Stimulated activated naive B cell treated with anti-CD40 and anti-IgM and Interleukin-4, amounts not matched to agents 10 μg/mL and 1 μg/mL and 100 μg/mL, for 72 hours (primary cell): ENCODE results near the gene SEMA3E.

ENCODE experiments used
- ATAC-seq, 2 donors: fragments of 150-1000 bp; cut with Tn5 transposase; replicated peaks; 2 replicates each; pipeline ENCODE4 v1.10.0; 2021; ENCODE audit warnings: moderate library complexity in 1 of 2
- DNase-seq: peaks from one replicate; pipeline ENCODE4 v3.0.0; 2021
- H3K27ac Mint-ChIP-seq: one replicate; pipeline ENCODE4 v1.8.0; 2022; ENCODE audit warnings: mild to moderate bottlenecking, mixed read lengths
- H3K27me3 Mint-ChIP-seq, 2 donors: one replicate each; pipeline ENCODE4 v1.8.0; 2022; ENCODE audit warnings: mixed read lengths in 2 of 2
- H3K36me3 Mint-ChIP-seq, 2 donors: one replicate each; pipeline ENCODE4 v1.8.0; 2022; ENCODE audit warnings: mixed read lengths in 2 of 2, mild to moderate bottlenecking in 1 of 2
- H3K4me1 Mint-ChIP-seq, 2 donors: one replicate each; pipeline ENCODE4 v1.8.0; 2022; ENCODE audit warnings: mixed read lengths in 2 of 2, mild to moderate bottlenecking in 1 of 2
- H3K4me3 Mint-ChIP-seq, 2 donors: one replicate each; pipeline ENCODE4 v1.8.0; 2022; ENCODE audit warnings: mild to moderate bottlenecking in 2 of 2, mixed read lengths in 2 of 2, moderate library complexity in 1 of 2
- H3K9me3 Mint-ChIP-seq, 2 donors: one replicate each; pipeline ENCODE4 v1.8.0; 2022; ENCODE audit warnings: mixed read lengths in 2 of 2, mild to moderate bottlenecking in 1 of 2

The SEMA3E gene

DNA sequence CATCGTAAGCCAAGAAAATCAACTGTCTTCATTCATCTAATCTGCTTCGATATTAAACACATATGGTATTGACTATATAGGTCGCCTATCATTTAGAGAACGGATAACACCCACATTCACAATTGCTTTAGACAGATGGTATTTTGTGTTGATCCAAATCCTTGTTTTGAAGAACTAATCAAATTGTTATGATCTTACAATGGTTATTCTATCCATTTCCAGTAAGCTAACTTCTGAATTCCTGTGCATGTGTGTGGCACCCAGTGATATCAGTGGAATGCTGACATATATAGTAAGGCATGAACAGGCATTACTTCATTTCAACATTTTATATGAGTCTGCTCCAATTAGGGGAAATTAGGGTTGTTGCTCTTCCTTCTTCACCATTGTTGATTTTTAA lies 98.8 kb downstream of the SEMA3E start:
- H3K9me3 Mint-ChIP-seq = peaks cover 7 to 10% of the 10 kb centered on the region in 2 donors
- H3K36me3 Mint-ChIP-seq = no peaks in the 10 kb centered on the region
- H3K4me1 Mint-ChIP-seq = no peaks in the 10 kb centered on the region
- ATAC-seq (no peak), DNase-seq (no peak)
- no peak overlapping the region for H3K4me3 Mint-ChIP-seq
- no peaks in the 10 kb centered on the region for H3K27me3 Mint-ChIP-seq
- H3K27ac Mint-ChIP-seq = no peak overlapping the region

DNA sequence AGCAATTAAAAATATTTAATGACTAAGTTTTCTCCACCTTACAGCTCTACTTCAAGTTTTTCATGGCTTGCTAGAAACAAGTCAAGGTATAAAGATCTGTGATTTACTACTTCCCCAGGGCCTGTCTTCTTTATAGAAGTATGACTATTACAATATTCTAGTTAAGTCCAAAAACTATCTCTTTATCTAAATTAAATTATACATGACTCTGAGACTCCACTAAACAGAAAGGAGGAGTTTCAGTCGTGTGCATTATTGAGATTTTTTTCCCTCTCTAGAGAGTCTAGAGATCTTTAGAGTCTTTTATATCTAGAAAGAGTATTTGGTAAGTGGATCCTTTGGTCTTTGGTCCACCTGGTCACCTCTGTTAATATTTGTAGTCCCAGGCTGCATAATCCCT lies 100.7 kb downstream of the SEMA3E start:
- Mint-ChIP-seq H3K9me3 (peaks cover 7 to 9% of the 10 kb centered on the region in 2 donors), H3K36me3 (no peaks in the 10 kb centered on the region), H3K27me3 (no peaks in the 10 kb centered on the region), H3K4me3 (no peak overlapping the region), H3K4me1 (no peaks in the 10 kb centered on the region), H3K27ac (no peak overlapping the region)
- DNase-seq = no peak
- ATAC-seq = no peak

DNA sequence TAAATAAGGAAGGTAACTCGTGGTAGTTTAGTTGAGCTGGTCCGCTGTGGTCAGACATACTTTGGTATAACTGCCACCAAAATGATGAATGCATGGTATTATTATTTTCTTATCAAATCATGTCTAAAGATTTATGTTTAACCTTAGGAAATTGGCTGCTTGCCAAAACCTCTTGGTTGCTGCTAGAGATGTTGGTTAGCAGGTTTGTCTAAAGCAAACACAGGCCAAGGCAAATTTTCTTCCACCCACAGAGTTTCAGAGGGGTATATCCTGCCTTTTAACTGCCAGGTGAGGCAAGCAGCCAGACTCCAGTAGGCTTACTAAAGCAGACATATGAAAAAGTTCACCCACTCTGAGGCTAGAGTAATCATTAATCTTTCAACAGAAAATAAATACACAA lies 101.4 kb downstream of the SEMA3E start:
- Mint-ChIP-seq H3K9me3 (peaks cover 2 to 5% of the 10 kb centered on the region in 2 donors), H3K36me3 (no peaks in the 10 kb centered on the region), H3K27ac (no peak overlapping the region), H3K4me1 (no peaks in the 10 kb centered on the region), H3K27me3 (no peaks in the 10 kb centered on the region), H3K4me3 (no peak overlapping the region)
- peak in 1 of 2 donors; percentile 7 for ATAC-seq
- no peak for DNase-seq

DNA sequence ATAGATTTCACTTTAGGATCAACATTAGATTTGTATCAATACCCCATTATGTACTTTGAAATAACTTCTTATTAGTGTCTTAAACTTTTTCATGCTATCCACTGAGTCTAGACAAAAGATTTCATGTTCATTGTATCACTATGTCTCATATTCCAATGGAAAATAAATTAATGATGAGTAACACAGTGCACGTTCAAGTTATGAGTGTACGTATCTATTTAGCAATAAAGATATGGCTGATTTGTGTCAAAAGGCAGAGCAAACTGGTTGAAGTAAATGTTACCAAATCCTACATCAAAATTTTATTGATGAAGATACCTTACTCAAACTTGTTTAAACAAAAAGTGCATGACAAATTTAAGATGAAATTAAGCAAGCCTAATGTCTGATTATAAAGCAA lies 102.4 kb downstream of the SEMA3E start:
- Mint-ChIP-seq H3K4me1 (no peaks in the 10 kb centered on the region), H3K27ac (no peak overlapping the region), H3K9me3 (peaks cover 2 to 5% of the 10 kb centered on the region in 2 donors), H3K4me3 (no peak overlapping the region), H3K27me3 (no peaks in the 10 kb centered on the region), H3K36me3 (no peaks in the 10 kb centered on the region)
- DNase-seq (no peak), ATAC-seq (no peak)

DNA sequence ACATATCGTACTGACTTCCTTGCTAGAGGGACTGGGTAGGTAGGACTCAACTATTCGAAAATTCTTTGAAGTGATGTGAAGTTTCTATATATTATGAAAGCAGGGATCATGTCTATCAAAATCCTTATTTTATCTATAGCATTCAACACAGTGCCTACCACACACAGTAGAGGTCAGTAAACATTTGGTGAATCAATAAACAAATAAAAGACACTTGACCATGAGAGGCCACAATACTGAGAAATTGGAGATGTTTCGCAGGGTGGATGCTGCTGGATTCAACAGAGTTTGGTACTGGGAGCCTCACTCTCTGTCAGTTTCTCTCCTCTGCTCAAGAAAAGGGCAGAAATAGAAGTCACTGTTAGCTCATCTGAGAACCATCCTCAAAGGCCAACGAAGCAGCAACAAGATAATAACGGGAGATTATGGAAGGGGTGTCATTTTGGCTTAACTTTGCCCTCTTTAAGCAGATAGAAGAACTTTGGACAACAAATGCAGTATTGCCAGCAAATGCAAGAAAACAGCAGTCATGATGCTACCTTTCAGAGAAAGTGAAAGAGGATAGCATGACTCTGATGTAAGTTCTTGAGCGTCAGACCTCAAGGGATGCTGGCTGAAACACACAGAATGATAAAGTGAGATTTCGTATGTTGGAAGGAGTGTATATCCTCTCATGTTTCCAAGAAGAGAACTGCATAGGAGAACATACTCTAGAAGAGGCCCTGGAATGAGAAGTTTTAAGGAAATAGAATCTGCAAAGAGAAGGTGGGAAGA lies 107.6 kb downstream of the SEMA3E start:
- Mint-ChIP-seq H3K36me3 (no peaks in the 10 kb centered on the region), H3K4me1 (no peaks in the 10 kb centered on the region), H3K9me3 (peaks cover 0 to 8% of the 10 kb centered on the region in 2 donors), H3K4me3 (no peak overlapping the region), H3K27me3 (no peaks in the 10 kb centered on the region), H3K27ac (no peak overlapping the region)
- ATAC-seq (no peak), DNase-seq (no peak)

DNA sequence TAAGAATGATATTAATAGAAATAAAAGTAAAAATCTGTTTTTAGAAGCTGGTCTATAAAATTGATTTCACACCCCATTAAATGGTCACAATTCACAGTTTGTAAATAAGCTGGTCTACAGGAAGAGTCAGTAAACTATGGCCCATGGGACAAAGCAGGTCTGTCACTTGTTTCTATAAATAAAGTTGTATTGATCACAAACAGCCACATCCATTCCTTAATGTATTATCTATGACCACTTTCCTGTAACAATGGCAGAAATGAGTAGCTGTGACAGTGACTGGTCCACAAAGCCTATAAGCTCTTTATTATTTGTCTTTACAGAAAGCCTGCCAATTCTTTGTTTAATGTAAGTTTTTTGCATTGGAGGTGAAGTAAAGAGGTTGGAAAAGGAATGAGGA lies 114.5 kb downstream of the SEMA3E start:
- Mint-ChIP-seq H3K27me3 (no peaks in the 10 kb centered on the region), H3K9me3 (peaks cover 0 to 2% of the 10 kb centered on the region in 2 donors), H3K36me3 (no peaks in the 10 kb centered on the region), H3K27ac (no peak overlapping the region), H3K4me1 (no peaks in the 10 kb centered on the region), H3K4me3 (no peak overlapping the region)
- no peak for DNase-seq
- no peak for ATAC-seq

DNA sequence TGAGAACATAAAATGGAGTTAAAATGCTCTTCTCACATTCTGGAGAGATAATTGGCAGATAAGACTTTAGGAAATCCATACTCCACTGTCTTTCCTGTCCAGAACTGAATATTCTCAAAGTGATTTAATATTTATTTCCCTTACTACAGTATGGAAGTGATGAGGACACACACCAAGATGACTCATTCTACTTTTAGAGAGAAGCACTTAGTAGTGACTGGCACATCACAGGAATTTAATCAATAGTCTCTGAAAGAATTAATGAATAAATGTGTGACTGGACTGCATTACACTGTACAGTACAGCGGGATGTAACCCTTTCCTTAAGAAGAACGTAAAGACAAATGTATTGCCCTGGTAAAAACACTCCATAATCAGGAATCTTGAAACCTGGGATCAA lies 116.7 kb downstream of the SEMA3E start:
- Mint-ChIP-seq H3K27me3 (no peaks in the 10 kb centered on the region), H3K4me1 (no peaks in the 10 kb centered on the region), H3K4me3 (no peak overlapping the region), H3K27ac (no peak overlapping the region), H3K9me3 (no peaks in the 10 kb centered on the region), H3K36me3 (no peaks in the 10 kb centered on the region)
- DNase-seq = no peak
- ATAC-seq = no peak

DNA sequence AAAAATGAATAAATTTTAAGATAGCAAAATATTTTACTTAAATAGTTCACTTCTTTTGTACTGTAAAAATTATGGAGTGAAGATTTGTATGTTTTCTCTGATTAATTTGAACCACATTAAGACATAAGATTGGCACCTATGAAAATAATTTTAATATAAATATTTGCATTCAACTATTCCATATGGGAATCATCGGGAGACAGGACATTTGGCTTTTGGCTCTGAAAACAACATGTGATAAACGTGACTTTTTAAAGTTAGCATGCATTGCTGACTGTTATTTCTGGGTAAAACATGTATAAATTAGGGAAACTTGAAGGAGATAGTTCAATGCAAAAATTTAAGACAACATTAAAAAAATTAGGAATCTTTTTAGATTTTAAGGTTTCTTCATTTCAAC lies 117.2 kb downstream of the SEMA3E start:
- Mint-ChIP-seq H3K27ac (no peak overlapping the region), H3K36me3 (no peaks in the 10 kb centered on the region), H3K4me3 (no peak overlapping the region), H3K27me3 (no peaks in the 10 kb centered on the region), H3K4me1 (no peaks in the 10 kb centered on the region), H3K9me3 (no peaks in the 10 kb centered on the region)
- ATAC-seq (no peak), DNase-seq (no peak)

DNA sequence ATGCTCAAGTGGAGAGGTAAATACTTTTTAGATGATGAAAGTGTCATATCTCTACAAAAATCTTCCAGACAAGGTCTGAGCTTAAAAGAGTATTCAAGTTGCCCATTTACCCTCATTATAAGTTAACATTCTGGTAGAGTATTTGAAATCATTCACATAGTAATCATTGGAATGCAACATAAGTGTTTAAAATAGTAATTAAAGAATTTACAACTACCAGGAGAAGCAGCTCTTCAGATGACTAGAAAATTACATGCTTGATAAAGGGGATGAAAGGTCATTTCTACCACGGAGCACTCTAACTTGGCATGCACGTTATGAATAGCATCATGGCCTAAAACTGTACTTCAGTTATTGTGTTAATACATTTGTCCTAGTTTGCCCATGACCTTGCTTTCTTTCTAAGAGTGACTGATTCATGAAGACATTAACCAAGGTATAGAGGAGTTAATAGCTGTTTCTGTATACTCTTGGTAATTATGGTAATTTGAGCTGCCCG lies 120.0 kb downstream of the SEMA3E start:
- DNase-seq (no peak), ATAC-seq (no peak)
- Mint-ChIP-seq H3K4me3 (no peak overlapping the region), H3K27ac (no peak overlapping the region), H3K36me3 (no peaks in the 10 kb centered on the region), H3K4me1 (no peaks in the 10 kb centered on the region), H3K9me3 (no peaks in the 10 kb centered on the region), H3K27me3 (no peaks in the 10 kb centered on the region)

DNA sequence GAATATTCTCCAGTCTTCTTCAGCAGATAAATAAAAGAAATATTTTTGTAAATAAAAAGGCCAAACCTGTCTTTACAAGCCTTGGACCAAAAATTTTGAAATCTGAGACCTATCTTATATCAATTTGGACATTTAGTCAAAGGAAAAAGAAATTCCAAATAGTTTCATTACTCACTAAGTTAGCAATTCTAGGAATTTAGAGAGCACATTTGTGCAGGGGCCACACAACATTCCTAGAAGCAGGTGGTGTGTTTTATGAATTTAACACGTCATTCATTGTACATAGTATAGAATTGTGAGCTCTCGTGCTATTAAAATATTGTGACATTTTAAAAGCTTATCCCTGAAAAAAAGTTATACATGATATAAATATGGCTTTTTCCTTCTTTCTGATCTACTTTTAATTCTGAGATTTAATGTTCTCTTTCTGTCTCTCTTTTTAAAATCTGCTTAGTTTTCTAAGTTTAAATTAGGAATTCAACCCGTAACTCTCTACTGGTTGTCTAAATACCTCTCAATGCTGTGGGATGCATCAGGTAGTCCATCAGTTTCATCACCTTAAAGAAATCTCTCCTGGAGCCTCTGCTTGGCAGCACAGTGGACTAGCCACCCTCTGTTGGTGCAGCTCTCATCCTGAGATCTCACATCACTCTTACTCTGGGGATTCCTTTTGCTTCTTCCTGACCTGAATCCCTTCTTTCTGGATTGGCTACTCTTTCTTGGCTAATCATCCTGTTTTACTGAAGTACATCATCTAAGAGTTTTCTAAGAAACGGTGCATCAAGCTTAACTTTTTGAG lies 124.5 kb downstream of the SEMA3E start:
- H3K4me3 Mint-ChIP-seq = no peak overlapping the region
- H3K27ac Mint-ChIP-seq = no peak overlapping the region
- no peak for ATAC-seq
- peaks cover 0 to 2% of the 10 kb centered on the region in 2 donors for H3K9me3 Mint-ChIP-seq
- H3K27me3 Mint-ChIP-seq = no peaks in the 10 kb centered on the region
- no peaks in the 10 kb centered on the region for H3K4me1 Mint-ChIP-seq
- no peaks in the 10 kb centered on the region for H3K36me3 Mint-ChIP-seq
- DNase-seq = no peak

DNA sequence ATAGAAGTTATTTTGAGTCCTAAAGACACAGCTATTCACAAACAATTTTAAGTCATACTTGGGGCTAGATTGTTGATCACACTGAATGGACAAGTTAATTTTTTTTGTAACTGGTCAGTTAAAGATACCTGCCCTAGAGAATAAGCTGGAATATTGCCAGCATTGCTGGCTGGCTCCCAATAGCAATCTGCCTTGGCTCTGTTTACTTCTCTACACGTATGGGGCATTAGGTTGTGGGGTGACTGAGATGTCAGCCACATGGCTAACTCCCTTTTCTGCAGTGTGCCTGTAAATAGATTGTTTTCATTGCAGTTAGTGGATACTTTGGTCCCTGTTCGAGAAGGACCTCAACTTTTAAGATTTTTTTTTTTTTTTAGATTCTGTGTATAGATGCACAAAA lies 128.2 kb downstream of the SEMA3E start:
- Mint-ChIP-seq H3K4me1 (no peaks in the 10 kb centered on the region), H3K27ac (no peak overlapping the region), H3K9me3 (peaks cover 0 to 2% of the 10 kb centered on the region in 2 donors), H3K27me3 (no peaks in the 10 kb centered on the region), H3K36me3 (no peaks in the 10 kb centered on the region), H3K4me3 (no peak overlapping the region)
- no peak for DNase-seq
- no peak for ATAC-seq

DNA sequence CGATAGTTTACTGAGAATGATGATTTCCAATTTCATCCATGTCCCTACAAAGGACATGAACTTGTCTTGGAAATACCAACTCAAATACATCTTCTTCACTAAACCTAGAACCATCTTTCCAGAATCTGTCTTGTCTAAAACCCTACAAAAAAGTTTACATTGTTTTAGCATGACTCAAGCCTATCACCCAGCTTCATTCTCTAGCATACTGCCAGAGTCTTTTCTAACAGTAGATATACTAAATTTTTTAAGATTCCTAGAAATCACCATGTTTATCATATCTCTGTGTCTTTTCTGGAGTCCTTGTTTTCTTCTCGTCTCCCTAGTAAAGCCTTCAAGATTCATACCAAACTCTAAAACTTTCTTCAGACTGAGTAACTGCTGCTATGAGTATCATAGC lies 129.7 kb downstream of the SEMA3E start:
- H3K9me3 Mint-ChIP-seq = peaks cover 0 to 2% of the 10 kb centered on the region in 2 donors
- DNase-seq (no peak), ATAC-seq (no peak)
- no peak overlapping the region for H3K4me3 Mint-ChIP-seq
- no peaks in the 10 kb centered on the region for H3K4me1 Mint-ChIP-seq
- no peaks in the 10 kb centered on the region for H3K27me3 Mint-ChIP-seq
- H3K36me3 Mint-ChIP-seq = no peaks in the 10 kb centered on the region
- H3K27ac Mint-ChIP-seq = no peak overlapping the region

DNA sequence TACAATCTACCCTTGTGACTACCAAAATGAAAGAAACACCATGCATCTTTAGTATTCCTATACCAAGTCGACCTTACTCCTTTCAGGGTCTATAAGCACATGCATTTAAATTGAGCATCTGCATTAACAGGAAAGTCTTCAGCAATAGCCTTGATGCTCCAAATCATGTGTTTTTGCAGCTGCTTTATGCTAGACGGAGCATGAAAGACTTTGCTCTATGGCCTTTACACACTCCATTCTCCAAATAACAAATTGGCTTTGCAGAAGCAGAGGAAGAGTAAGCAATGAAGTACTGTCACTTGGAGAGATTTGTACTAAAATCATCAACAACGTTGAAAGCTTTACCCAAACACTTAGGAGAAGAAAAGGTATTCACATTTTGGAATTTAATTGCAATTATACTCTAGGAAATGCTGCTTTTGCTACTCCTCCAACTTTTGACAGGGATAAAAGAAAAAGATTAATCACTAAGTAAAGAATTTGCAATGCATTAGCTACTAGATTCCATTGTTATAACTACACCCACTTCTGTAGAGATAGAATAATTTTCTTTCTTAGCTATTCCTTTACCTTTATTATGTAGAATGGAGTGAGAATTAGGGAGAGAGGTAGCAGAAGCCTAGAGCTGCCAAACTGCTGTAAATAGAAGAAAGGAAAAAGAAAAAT lies 131.8 kb downstream of the SEMA3E start:
- H3K36me3 Mint-ChIP-seq = no peaks in the 10 kb centered on the region
- H3K27me3 Mint-ChIP-seq = no peaks in the 10 kb centered on the region
- no peak for DNase-seq
- no peaks in the 10 kb centered on the region for H3K4me1 Mint-ChIP-seq
- no peaks in the 10 kb centered on the region for H3K9me3 Mint-ChIP-seq
- H3K4me3 Mint-ChIP-seq = no peak overlapping the region
- ATAC-seq = no peak
- no peak overlapping the region for H3K27ac Mint-ChIP-seq

DNA sequence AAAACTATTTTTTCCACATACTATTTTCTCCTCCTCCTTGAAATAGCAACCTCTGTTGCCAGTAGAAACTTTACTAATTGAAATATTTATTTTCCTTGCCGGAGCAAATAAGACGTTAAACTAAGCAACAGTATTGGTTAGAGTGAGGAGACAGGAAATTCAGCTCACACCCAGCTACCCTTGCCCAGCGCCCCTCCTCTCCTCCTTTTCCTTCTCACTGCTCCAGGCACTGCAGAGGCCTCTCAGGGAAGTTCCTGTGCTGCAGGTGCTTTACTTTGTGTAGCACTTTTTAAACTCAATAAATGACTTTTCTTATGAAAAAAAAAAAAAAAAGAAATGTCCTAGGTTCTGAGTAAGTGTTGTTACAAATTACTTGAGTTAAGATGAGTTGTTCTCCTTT lies 134.0 kb downstream of the SEMA3E start:
- Mint-ChIP-seq H3K27ac (no peak overlapping the region), H3K9me3 (peaks cover 0 to 2% of the 10 kb centered on the region in 2 donors), H3K4me3 (no peak overlapping the region), H3K36me3 (no peaks in the 10 kb centered on the region), H3K4me1 (no peaks in the 10 kb centered on the region), H3K27me3 (no peaks in the 10 kb centered on the region)
- DNase-seq (no peak), ATAC-seq (no peak)
